ENCODE measurements around the gene POLR1B.

DNA sequence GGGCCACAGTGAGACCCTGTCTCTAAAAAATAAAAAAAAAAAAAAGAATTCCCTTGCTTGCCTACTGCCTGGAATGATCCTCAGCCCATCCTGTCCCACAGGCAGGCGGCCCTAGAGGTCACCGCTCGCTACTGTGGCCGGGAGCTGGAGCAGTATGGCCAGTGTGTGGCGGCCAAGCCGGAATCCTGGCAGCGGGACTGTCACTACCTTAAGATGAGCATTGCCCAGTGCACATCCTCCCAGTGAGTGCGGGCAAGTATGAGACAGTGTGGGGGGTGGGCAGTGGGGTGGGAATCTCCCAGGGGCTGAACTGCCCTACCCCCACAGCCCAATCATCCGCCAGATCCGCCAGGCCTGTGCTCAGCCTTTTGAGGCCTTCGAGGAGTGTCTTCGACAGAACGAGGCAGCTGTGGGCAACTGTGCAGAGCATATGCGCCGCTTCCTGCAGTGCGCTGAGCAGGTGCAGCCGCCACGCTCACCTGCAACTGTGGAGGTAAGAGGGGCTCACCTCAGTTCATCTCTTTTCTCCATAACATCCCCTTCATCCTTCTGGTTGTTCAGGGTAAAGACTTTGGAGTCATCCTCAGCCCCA is 43.7 kb downstream of the POLR1B start:
- no peak for TF ChIP-seq CTCF (IDR thresholded peaks at IDR 0.05)
- no peak for TF ChIP-seq POLR2A (IDR thresholded peaks at IDR 0.05)
